Breast epithelium (tissue), 3 donors: ENCODE measurements around the gene NFIC.

Experiments
- POLR2A ChIP-seq: fragments of 450-650 bp; IDR thresholded peaks from one replicate; pipeline ENCODE4 v1.6.1; 2016; ENCODE audit warnings: antibody characterized with exemption, mild to moderate bottlenecking, moderate library complexity
- TF ChIP-seq, protein P1 (sequence below), 3 donors: fragments of 450-650 bp; IDR thresholded peaks; one replicate each; pipeline ENCODE4 v1.5.1; 2016 to 2017; ENCODE audit warnings: antibody characterized with exemption in 3 of 3, mild to moderate bottlenecking in 3 of 3, moderate library complexity in 3 of 3

GRCh38 chr19:3415695-3416094, 49.3 kb downstream of the NFIC start:
- TF ChIP-seq, protein P1, sequence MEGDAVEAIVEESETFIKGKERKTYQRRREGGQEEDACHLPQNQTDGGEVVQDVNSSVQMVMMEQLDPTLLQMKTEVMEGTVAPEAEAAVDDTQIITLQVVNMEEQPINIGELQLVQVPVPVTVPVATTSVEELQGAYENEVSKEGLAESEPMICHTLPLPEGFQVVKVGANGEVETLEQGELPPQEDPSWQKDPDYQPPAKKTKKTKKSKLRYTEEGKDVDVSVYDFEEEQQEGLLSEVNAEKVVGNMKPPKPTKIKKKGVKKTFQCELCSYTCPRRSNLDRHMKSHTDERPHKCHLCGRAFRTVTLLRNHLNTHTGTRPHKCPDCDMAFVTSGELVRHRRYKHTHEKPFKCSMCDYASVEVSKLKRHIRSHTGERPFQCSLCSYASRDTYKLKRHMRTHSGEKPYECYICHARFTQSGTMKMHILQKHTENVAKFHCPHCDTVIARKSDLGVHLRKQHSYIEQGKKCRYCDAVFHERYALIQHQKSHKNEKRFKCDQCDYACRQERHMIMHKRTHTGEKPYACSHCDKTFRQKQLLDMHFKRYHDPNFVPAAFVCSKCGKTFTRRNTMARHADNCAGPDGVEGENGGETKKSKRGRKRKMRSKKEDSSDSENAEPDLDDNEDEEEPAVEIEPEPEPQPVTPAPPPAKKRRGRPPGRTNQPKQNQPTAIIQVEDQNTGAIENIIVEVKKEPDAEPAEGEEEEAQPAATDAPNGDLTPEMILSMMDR (IDR thresholded peaks at IDR 0.05): no peak
- TF ChIP-seq POLR2A: no peak
